ENCODE measurements around the gene TMED7.

GRCh38 chr5:115578657-115579056, 47.2 kb downstream of the TMED7 start:
- TF ChIP-seq NRF1 (IDR thresholded peaks at IDR 0.05; ENCODE audit: low read depth, low read length) (no peak), EZH2 (IDR thresholded peaks at IDR 0.05; ENCODE audit: low read depth, low read length, severe bottlenecking) (no peak), POLR2A (IDR thresholded peaks at IDR 0.05; ENCODE audit: control extremely low read depth in 1 of 2, low read depth in 2 of 2, low read length in 2 of 2) (no peak), KDM1A (IDR thresholded peaks at IDR 0.05; ENCODE audit: borderline replicate concordance, low read length) (no peak), NANOG (IDR thresholded peaks at IDR 0.05; ENCODE audit: insufficient read depth, low read depth, low read length, poor library complexity, severe bottlenecking) (no peak), POLR2AphosphoS5 (IDR thresholded peaks at IDR 0.05; ENCODE audit: low read depth, low read length) (no peak)
- TF ChIP-seq, protein P1, sequence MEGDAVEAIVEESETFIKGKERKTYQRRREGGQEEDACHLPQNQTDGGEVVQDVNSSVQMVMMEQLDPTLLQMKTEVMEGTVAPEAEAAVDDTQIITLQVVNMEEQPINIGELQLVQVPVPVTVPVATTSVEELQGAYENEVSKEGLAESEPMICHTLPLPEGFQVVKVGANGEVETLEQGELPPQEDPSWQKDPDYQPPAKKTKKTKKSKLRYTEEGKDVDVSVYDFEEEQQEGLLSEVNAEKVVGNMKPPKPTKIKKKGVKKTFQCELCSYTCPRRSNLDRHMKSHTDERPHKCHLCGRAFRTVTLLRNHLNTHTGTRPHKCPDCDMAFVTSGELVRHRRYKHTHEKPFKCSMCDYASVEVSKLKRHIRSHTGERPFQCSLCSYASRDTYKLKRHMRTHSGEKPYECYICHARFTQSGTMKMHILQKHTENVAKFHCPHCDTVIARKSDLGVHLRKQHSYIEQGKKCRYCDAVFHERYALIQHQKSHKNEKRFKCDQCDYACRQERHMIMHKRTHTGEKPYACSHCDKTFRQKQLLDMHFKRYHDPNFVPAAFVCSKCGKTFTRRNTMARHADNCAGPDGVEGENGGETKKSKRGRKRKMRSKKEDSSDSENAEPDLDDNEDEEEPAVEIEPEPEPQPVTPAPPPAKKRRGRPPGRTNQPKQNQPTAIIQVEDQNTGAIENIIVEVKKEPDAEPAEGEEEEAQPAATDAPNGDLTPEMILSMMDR (IDR thresholded peaks at IDR 0.05; ENCODE audit: control extremely low read depth in 1 of 3, insufficient read depth in 1 of 3, low read depth in 1 of 3, low read length in 3 of 3) = no peak
- TF ChIP-seq, protein P2, sequence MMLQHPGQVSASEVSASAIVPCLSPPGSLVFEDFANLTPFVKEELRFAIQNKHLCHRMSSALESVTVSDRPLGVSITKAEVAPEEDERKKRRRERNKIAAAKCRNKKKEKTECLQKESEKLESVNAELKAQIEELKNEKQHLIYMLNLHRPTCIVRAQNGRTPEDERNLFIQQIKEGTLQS (IDR thresholded peaks at IDR 0.05; ENCODE audit: insufficient read depth, low read depth, low read length) = no peak
- TF ChIP-seq, protein P3, sequence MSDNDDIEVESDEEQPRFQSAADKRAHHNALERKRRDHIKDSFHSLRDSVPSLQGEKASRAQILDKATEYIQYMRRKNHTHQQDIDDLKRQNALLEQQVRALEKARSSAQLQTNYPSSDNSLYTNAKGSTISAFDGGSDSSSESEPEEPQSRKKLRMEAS (IDR thresholded peaks at IDR 0.05) = no peak
